Dermis blood vessel endothelial cell (primary cell): ENCODE data around the gene SMARCD1. TPM values are rescaled to one million over a fixed set of nuclear protein-coding genes. Genes with fewer than 3 reads are reported as not detected.

ENCODE experiments used
- DNase-seq: peaks from one replicate; pipeline ENCODE4 v3.0.0; 2010
- total RNA-seq: library from RNA; depleted of rRNA; stranded (reverse); fragments of >200 nt; gene quantifications from 2 replicates; pipeline ENCODE4 v1.2.3, GENCODE V29; 2014

The SMARCD1 gene
- total RNA-seq, 1 donor from 2014 or later = 70.1 TPM

DNA sequence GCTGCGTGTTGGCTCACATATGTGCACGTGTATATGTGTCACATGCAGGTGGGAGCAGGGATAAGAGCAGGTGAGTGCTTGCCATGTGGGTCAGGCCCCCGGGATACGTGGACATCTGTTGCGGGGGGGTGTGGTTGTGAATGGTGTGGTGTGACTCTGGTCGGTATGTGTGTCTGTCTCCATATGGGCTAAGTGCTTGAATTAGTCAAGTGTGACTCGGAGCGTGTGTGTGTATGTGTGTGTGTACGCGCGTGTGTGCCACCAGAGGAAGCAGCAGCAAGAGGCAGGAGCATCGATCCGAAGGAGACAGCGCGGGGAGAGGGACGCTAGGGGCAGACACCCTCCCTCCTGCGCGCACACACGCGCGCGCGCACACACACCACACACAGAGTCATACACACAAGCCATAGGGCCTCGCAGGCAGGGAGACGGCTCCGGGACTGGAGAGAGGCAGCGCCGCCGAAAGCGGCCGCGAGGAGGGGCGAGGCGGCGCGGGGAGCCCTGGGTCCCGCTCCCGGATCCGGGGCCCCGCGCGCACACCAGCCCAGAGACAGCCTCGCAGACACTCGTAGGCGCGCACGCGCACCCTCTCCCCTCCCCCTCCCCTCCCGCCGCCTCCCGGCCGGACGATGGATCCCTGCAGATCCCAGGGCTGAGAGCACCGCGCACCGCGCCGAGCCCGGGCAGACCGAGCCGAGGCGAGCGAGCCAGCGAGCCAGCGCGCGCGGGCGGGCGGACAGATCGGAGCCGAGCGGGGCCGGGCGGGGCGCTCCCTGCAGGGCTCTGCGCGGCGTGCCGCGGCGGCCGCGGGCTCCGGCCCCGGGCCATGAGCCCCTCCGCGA, 27.9 kb upstream of the SMARCD1 start, which contains the start of gene ASIC1:
ASIC1 (plus strand) TSS at position 597 of the 842 bp plus-strand sequence. CDS start 1,171 bp downstream, outside the sequence.
- peak; percentile 69 for DNase-seq

DNA sequence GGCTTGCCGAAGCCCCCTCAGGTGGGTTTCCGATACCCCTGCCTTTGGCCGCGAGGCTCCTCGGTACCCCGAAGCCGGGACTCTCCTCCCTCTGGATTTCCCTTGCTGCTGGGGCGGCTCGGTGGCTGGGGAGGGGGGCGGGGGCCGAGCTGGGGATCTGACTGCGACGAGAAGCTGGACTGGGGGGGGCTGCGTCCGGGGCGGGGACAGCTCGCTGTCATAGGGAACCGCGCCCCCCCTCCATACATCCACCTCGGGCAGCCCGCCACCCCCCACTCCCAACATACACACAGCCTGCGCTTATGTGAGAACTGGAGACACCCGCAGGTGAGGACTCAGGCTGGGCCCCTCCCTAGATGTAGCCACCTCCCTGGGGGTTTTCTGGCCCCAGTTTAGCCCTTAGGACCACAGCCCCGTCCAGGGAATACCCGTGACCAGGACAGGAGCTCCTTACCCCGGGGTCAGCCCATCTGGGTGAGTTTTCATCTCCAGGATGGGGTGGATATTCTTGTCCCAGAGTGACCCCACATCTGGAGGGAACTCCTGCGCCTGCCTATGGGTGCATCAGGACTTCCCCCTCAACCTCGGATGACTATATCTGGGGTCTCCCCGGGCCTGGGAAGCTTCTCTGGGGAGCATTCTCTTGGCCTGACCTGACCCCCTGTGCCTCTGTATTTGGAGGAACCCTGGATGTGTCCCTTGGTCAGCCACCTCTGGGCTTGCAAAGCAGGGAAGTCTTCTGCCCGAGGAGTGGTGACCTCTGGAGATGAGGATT, 27.1 kb upstream of the SMARCD1 start:
- DNase-seq = no peak

DNA sequence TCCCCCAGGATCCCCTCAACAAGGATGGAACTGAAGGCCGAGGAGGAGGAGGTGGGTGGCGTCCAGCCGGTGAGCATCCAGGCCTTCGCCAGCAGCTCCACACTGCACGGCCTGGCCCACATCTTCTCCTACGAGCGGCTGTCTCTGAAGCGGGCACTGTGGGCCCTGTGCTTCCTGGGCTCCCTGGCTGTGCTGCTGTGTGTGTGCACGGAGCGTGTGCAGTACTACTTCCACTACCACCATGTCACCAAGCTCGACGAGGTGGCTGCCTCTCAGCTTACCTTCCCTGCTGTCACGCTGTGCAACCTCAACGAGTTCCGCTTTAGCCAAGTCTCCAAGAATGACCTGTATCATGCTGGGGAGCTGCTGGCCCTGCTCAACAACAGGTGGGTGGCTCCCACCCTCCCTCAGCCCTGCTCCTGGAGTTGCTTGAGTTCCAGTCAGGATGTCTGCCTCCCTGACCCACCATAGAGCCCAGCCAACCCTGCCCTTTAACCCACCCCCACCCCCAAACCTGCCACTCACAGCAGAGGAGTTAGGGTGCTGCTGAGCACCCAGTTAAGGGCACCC, 26.3 kb upstream of the SMARCD1 start:
- DNase-seq = no peak

DNA sequence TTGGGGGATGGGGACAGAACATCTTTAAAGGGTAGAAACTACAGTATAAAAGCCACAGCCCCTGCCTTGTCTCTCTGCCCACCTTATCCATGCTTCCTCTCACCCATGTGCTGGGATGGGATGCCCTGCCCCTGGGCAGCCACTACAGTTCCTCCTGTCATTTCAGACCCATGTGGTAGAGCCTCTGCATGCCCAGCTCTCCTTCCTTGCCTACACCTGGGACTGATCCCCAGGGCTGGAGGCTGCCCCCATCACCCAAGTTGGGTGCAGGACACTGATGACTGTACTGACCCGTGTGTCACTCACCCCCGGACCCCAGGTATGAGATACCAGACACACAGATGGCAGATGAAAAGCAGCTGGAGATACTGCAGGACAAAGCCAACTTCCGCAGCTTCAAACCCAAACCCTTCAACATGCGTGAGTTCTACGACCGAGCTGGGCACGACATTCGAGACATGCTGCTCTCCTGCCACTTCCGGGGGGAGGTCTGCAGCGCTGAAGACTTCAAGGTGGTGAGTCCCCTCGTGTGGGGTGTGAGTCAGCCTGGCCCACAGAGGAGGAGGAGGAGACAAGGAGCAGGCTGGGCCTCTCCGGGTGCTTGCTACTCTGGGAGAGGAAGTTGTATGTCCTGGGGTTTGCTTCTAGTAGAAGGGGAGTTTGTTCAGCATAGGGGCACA, 25.6 kb upstream of the SMARCD1 start:
- no peak for DNase-seq

DNA sequence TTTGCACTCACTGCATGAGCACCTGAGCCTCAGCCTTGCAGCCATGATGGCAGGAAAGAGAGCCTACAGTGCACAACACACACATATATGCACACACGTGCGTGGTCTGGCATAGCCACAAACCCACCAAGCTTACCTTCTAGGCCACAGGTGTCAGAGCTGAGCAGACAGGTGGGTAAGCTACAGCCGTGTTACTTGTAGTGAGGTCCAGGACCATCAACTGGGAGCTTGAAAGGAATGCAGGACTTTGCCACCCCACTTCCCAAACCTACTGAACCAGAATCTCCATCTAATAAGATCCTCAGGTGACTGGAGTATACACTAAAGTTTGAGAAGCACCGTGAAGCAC, 25.0 kb upstream of the SMARCD1 start:
- no peak for DNase-seq

DNA sequence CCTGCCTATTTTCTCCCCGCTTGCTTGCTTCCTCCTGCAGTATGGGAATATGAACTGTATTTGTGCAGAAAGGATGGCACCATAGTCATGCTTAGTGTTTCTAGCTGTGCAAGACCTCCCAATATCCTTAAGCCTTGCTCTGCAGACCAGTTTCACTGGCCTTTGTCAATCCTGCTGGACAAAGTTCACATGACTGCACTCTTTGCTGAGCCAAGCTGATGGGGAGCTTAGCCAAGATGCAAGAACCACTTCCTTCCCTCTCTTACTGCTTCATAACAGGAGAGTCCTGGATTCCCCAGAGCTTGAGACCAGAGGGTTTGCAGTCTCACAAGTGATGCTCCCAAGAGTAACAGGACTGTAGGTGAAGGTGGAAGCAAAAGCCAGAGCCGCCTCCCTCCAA, 24.0 kb upstream of the SMARCD1 start:
- peak; percentile 14 for DNase-seq

DNA sequence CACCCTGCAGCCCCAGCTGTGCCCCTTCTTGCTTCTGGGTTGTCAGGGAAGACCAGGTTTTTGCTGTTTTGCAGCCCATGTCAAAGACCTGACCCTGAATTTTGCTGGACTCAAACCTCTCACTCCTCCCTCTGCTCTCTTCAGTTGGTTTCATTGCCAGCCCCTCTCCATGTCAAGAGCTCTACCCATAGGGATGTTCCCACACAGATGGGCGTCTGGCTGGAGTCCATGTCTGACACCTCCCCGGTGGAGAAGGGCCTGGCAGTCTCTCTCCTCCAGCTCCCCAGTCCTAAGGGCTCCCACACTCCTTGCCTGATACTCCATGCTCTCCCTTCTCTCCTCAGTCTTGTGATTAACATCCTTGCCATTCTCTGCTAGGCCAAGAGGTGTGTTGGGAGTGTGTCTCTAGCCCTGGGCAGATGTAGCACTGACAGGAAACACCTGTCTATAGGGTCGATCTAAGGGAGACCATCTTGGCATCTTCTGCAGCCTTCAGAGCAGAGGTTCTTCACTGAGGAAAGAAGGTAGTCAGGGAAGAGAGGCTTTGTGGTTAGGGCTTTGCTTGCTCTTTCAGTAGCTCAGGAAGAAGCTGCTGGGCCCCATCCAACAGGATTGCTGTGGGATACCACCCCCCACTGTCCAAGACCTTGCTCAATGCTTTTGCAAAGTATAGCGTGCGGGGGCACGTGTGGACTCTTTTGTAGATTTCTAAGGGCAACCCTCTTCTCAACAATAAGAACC, 23.0 kb upstream of the SMARCD1 start:
- DNase-seq = no peak

DNA sequence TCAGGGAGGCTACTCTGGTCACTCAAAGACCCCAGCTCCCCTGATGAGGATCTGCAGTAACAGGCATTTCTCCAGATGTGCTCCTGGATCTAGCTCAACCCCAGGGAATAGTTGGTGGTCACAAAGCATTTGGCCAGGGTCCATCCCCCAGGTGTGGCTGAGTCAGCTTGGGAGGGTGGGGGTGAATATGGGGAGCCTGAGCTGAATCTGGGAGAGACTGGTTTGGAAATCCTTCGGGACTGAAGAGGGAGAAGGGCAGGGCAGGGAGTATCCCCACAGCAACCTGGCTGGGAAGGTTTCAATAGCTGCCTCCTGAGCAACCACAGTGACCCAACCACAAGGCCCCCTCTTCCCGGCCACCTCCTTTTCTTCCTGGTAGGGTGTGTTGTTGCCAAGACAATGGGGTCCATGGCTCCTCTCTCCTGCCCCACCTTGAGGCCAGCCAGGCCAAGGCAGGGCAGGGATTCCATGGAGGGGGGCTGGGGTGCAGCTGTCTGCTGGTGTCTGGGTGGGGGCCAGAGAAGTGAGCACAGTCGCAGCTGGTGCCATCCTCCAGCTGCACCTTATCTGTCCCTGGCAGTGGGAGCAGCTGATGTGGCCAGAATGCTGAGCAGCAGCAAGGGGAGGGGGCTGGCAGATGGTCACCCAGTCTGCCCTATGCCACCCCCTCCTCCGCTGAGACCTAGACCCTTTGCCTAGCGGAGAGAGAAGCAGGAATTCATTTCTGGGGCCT, 22.2 kb upstream of the SMARCD1 start:
- no peak for DNase-seq

DNA sequence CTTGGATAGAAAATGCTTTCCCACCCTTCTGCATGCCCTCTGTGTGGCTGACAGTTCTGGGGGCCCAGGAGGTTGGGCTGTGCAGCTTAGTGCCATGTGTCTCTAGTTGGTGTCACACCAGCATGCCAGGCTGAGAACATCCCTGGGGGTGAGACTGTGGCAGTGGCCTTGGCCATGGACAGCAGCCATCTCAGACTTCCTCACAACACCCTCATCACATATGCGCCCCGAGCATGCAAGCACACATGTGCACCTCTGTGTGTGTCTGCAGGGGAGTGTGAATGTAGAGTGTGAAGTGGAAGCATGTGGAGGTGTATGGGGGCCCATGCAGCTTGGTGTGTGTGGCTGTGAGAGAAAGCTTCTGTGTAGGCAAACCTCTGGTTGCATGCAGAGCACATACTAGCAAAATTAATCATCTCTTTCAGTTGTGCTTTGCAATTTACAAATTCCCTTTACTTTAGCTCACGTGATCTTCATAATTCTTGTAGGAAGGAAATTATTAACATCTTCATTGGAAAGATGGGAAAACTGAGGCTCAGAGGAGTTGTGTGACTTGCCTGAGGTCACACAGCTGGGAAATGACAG, 19.3 kb upstream of the SMARCD1 start:
- no peak for DNase-seq

DNA sequence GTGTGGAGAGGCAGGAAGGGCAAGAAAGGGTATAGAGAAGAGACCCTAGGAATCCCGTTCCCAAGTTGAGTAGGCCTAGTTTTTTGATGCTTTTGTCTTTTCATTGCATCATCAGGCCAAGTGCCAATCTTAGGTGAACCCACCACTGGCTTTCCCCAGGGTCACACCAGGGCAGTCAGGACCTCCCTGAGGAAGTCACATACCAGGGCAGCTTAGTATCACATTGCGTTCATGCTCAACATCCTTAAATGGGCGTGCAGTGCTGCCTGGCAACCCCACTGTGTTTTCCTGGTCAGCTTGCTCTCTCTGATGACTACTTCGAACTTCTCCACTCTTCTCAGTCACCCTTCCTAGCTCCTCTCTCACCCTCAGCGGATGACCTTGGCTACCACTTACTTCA, 18.7 kb upstream of the SMARCD1 start:
- DNase-seq = no peak

DNA sequence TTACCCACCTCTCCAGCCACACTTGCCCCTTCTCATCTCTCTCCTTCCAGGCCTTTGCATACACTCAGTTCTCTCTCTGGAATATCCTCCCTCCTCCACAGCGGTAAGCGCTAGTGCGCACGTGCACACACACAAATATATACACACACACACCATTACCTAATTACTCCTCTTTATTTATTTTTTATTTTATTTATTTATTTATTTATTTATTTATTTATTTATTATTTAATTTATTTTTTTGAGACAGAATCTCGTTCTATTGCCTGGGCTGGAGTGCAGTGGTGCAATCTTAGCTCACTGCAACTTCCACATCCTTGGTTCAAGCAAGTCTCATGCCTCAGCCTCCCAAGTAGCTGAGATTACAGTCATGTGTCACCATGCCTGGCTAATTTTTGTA, 16.1 kb upstream of the SMARCD1 start:
- no peak for DNase-seq

DNA sequence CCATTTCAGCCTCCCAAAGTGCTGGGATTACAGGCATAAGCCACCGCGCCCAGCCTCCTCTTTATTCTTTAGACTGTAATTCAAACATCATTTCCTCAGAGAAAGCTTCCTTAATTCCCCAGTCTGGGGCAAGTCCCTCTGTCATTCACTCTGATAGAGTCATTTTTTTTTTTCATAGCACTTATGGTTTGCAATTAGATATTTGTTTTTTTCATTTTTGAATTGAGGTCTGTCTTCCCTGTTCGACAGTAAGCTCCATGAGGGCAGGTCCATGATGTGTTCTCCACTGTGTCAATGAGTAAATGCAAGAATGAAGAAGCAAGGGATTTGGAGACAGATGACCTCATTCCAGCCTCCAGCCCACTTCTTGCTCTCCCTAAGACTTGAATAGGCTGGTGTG, 15.6 kb upstream of the SMARCD1 start:
- no peak for DNase-seq

DNA sequence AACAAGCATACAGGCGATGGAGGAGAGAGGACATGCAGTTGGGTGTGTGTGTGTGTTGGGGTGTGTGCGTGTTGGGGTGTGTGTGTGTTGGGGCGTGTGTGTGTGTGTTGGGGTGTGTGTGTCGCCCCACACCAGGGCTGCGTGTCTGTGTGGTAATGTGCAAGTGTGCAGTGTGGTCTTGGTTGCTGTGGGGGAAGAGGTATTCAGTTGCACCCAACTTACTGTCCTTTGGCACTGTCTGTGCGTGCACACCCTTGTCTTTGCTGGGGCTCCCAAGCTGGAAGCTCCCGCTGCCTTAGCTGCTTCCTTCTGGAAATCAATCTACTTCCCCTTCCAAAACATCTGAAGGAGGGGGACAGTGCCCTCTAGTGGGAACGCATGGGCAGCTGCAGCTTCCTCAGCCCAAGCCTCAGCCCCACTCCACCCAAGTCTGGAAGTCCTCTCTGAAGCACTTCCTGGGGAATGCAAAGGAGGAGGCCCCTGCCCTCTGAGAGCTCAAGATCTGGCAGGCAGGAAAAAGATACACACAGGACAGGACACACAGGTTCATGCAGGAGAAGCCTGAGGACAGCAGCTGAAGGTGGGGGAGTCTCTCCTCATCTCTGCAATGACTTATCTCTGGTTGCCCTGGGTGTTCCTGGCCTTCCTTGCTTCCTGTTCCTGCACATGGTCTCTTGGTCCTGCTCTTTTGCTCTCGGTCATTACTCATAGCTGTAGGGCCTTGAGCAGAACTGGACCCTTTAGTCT, 14.7 kb upstream of the SMARCD1 start:
- peak; percentile 91 for DNase-seq

DNA sequence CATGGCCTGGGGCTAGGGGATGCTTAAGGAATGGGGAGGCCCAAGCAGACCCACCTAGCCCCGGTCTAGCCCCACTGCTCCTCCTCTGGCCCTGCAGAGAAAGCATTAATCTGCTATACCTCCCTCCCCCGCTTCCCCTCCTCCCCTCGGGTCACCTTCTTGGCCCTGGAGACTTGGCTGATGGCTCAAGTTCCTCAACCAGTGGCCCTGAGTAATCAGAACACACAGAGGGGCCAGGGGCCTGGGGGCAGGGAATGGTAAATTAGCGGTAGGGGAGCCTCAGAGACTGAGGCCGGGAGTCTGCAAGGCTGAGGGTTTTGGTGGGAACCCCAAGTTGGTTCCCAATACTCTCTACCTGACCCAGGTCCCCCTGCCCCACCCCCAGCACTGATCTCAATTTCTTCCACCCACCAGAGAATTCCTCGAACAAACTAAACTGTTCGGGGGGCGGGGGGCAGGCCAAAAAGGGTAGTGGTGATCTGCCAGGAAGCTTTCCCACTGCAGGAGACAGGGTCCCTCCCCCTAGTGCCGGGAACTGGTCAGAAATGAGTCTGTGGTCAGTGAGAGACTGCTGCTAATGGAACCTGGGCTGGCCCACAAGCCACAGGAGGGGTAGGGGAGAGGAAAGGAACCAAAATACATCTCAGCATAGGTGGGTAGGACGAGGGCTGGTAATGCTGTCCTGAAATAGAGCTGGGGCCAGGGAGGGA, 12.8 kb upstream of the SMARCD1 start:
- no peak for DNase-seq

DNA sequence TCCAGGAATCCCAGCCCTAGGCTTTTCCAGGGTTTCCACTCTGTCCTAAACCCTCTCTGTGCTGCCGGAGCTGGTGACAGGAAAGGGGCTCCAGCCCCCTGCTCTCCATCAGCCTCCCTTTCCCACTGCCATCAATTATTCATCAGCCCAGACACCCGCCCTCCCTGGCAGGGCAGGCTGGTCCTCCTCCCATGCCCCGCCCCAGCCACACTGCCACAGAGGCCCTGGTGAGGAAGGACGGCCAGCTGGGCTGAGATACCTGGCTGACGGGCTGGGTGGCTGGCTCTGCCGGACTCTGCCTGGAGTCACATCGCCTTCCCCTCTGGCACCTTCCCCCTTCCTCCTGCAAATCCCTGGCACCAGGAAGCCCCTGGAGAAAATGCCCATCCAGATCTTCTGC, 11.9 kb upstream of the SMARCD1 start:
- DNase-seq = no peak

DNA sequence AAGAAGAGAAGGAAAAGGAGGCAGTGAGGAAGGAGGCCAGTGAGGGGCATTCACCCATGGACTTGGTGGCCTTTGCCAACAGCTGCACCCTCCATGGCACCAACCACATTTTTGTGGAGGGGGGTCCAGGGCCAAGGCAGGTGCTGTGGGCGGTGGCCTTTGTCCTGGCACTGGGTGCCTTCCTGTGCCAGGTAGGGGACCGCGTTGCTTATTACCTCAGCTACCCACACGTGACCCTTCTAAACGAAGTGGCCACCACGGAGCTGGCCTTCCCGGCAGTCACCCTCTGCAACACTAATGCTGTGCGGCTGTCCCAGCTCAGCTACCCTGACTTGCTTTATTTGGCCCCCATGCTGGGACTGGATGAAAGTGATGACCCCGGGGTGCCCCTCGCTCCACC, 11.4 kb upstream of the SMARCD1 start:
- no peak for DNase-seq

DNA sequence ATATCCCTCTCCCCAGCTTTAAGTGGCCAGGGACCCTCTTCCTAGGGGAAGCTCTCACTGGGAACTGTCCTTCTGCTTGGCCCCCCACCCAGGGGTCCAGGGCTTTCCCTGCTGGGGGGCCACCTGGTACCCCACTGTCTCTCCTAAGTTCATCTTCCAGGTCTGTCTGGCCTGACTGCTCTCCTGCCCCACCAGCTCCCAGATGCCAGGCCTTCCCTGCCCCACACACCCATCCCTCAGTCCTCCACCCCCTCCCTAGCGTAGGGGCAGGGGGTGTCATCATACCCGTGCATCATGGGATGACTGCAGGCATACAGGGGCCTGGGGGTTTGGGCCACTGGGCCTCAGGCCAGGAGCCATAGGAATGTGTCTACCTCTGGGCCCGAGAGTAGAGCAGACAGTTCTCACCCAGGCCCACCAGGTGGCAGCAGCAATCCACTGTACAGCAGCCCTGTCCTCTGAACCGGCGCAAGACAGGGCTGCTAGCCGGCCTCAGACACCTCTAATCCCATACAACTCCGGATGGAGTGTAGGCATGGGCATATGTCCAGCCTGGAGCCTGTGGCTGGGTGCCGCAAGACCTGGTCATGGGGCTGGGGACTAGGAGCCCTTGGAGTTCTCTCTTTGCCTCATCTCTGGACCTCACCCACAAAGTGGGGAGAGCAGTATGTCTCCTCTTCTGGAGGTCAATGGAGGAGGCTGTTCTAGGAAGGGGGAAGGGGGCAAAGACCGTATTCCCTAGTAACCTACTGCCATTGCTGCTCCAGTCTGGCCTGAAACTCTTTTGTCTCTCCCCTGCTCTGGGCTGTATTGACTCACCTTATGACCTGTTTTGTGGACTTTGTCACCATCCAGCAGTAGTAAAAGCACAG, 10.0 kb upstream of the SMARCD1 start:
- peak; percentile 92 for DNase-seq

DNA sequence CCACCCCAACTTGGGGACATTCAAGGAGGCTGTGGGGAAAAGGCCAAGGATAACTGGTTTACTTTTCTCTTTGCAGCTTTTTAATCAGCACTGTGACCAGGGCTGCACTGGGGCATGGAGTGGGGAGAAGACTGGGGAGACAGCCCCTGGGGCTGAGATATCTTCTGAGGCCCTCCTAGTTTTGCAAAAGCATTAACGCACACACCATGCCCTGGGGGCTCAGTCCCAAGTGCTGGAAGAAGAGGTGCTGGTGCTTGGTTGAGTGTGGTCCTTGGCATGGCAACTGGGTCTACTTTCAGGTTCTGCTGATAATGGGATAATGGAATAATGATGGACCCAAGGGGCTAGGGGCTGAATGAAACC, 9.4 kb upstream of the SMARCD1 start:
- DNase-seq = no peak

DNA sequence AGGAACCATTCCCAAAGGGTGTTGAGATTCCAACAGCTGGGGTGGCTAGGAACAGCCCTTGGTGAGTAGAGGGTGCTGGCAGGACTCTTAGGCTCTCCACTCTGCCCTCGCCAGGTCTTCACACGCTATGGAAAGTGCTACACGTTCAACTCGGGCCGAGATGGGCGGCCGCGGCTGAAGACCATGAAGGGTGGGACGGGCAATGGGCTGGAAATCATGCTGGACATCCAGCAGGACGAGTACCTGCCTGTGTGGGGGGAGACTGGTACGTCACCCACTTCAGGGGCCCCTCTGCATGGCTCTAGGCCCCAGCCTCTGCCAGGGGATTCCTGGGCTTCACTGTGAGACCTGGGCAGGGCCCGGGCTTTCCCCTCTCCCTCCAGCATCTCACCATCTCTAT, 8.0 kb upstream of the SMARCD1 start:
- no peak for DNase-seq
